ENCODE data around the gene ARFGEF3. TPM values are rescaled to one million over a fixed set of nuclear protein-coding genes. Genes with fewer than 3 reads are reported as not detected.
A peak's percentile ranks its signal among the peaks of the same experiment; 100 is the strongest.

ARFGEF3 gene
- total and polyA plus RNA-seq, 2 donors: 1.3 to 9.6 TPM

DNA sequence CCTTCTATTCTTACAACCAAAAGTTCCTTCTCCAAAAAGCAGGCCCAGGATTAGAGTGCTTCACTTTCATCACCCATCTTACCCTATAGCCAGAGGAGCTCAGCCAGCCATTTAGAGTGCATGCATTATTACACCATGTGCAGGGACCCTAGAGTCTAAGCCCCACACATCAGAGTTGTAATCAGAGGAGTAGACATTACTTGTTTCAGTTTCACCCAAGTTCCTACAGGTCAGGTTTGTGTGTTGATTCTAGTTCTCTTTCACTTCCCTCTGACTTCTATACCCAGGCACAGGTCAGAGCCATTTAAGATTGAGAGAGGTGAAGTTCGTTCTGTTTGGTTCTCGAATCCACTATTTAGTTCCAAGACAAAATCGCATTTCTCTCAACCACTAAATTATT lies 16.3 kb upstream of the ARFGEF3 start:
- Histone ChIP-seq H3K36me3 (ENCODE audit: insufficient read depth) (no peaks in the 10 kb centered on the region), H3K4me3 (ENCODE audit: low read depth, low read length) (no peak overlapping the region), H3K4me1 (ENCODE audit: insufficient read depth) (no peaks in the 10 kb centered on the region), H3K27ac (ENCODE audit: low read depth) (no peak overlapping the region)
- WGBS: 90% methylated on average over 3 of the region's 3 CpGs
- no peak for DNase-seq (ENCODE audit: extremely low spot score)

DNA sequence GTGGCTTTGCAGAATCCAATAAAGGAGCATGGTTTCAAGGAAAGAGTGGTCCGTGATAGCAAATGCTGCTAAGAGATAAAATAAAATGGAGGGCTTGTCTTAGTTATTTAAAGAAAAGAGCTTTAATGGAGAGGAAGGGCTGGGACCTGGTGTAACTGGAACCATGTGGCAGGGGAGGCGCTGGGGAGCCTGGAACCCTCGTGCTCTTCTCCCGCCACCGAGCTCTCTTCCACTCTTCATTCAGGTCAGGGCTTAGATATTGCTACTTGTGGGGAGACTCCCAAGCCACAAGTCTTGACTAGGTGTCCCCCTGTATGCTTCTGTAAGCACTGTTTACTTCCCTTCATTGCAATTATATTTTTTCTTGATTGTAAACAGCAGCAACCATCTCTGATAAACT lies 15.2 kb upstream of the ARFGEF3 start:
- Histone ChIP-seq H3K4me1 (ENCODE audit: insufficient read depth) (no peaks in the 10 kb centered on the region), H3K27ac (ENCODE audit: low read depth) (no peak overlapping the region), H3K36me3 (ENCODE audit: insufficient read depth) (no peaks in the 10 kb centered on the region), H3K4me3 (ENCODE audit: low read depth, low read length) (no peak overlapping the region)
- 81% methylated on average over 5 of the region's 5 CpGs for WGBS
- no peak for DNase-seq (ENCODE audit: extremely low spot score)

- H3K4me1 ChIP-seq (ENCODE audit: insufficient read depth): no peaks in the 10 kb centered on the region
- 76% methylated on average over 1 of the region's 1 CpG for WGBS
- no peak overlapping the region for H3K27ac ChIP-seq (ENCODE audit: low read depth)
- no peaks in the 10 kb centered on the region for H3K36me3 ChIP-seq (ENCODE audit: insufficient read depth)
- H3K4me3 ChIP-seq (ENCODE audit: low read depth, low read length): no peak overlapping the region
- DNase-seq (ENCODE audit: extremely low spot score): no peak
These were observed 6.3 kb upstream of the ARFGEF3 start for GRCh38 chr6:138155443-138155842.

GRCh38 chr6:138157986-138158638 lies 3.6 kb upstream of the ARFGEF3 start:
- H3K4me3 ChIP-seq (ENCODE audit: low read depth, low read length): no peak overlapping the region
- WGBS: 39% methylated on average over 4 of the region's 4 CpGs
- H3K4me1 ChIP-seq (ENCODE audit: insufficient read depth): no peaks in the 10 kb centered on the region
- H3K27ac ChIP-seq (ENCODE audit: low read depth): no peak overlapping the region
- H3K36me3 ChIP-seq (ENCODE audit: insufficient read depth): no peaks in the 10 kb centered on the region
- no peak for DNase-seq (ENCODE audit: extremely low spot score)

- Histone ChIP-seq H3K4me1 (ENCODE audit: insufficient read depth) (no peaks in the 10 kb centered on the region), H3K4me3 (ENCODE audit: low read depth, low read length) (no peak overlapping the region), H3K27ac (ENCODE audit: low read depth) (no peak overlapping the region), H3K36me3 (ENCODE audit: insufficient read depth) (no peaks in the 10 kb centered on the region)
- DNase-seq (ENCODE audit: extremely low spot score): no peak
- 81% methylated on average over 2 of the region's 2 CpGs for whole genome bisulfite sequencing
These were observed 2.5 kb upstream of the ARFGEF3 start for GRCh38 chr6:138159246-138159645.

DNA sequence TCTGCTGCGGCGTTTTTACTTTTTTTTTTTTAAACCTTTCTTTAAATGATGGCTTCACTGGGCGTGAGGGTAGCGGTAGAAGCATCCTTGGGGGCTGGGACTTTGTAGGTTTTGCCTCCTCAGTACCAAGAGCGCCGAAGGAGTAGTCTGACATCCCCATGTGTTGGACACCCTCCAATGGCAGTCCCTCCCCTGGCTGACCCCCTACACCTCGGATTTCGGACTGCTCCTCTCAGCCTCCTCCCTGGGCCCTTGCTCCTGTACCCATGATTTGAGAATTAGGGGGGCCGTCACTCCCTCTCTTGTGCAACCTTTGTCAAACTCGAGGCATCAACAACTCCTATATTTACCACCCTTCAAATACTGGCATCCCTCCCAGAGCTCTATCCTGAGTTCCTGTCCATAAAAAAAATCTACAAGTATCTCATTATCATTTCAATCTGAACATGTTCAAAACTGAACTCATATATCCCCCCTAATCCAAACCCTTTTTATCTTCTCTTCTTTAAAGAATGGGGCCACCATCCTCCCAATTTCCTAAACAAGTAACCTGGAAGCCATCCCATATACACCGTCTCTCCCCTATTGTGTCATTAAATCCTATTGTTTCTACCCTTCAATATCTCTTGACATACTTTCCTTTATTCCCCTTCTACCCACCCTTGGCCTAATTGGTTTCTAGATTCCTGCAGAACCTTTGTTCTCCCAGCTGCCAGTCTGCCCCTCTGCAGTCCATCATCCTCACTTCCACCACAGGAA lies 1.2 kb upstream of the ARFGEF3 start:
- H3K36me3 ChIP-seq (ENCODE audit: insufficient read depth): no peaks in the 10 kb centered on the region
- H3K27ac ChIP-seq (ENCODE audit: low read depth): no peak overlapping the region
- no peak for DNase-seq (ENCODE audit: extremely low spot score)
- H3K4me3 ChIP-seq (ENCODE audit: low read depth, low read length): no peak overlapping the region
- WGBS: 79% methylated on average over 11 of the region's 11 CpGs
- H3K4me1 ChIP-seq (ENCODE audit: insufficient read depth): no peaks in the 10 kb centered on the region

DNA sequence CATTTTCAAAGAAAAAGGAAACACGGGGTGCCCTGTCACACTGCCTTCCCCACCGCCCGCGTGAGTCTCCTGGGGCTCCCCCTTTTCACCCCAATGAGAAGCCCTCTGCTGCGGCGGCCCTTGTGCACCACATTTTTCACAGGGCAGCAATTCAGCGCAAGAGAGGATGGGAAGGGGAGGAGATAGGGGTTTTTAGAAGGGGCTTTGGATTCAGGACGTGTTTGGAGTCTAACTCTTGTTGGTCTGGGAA lies 726 bp upstream of the ARFGEF3 start:
- Histone ChIP-seq H3K4me3 (ENCODE audit: low read depth, low read length) (no peak overlapping the region), H3K36me3 (ENCODE audit: insufficient read depth) (no peaks in the 10 kb centered on the region), H3K4me1 (ENCODE audit: insufficient read depth) (no peaks in the 10 kb centered on the region), H3K27ac (ENCODE audit: low read depth) (no peak overlapping the region)
- no peak for DNase-seq (ENCODE audit: extremely low spot score)
- 31% methylated on average over 8 of the region's 8 CpGs for WGBS

GRCh38 chr6:138162111-138162954 lies 594 bp downstream of the ARFGEF3 start:
- no peaks in the 10 kb centered on the region for H3K36me3 ChIP-seq (ENCODE audit: insufficient read depth)
- no peak for DNase-seq (ENCODE audit: extremely low spot score)
- H3K4me1 ChIP-seq (ENCODE audit: insufficient read depth): no peaks in the 10 kb centered on the region
- peak overlapping the region; percentile 73 for H3K4me3 ChIP-seq (ENCODE audit: low read depth, low read length)
- WGBS: 5% methylated on average over 53 of the region's 53 CpGs
- peak overlapping the region; percentile 34 for H3K27ac ChIP-seq (ENCODE audit: low read depth)

- no peak for DNase-seq (ENCODE audit: extremely low spot score)
- no peak overlapping the region for H3K4me3 ChIP-seq (ENCODE audit: low read depth, low read length)
- WGBS: 72% methylated on average over 5 of the region's 5 CpGs
- H3K27ac ChIP-seq (ENCODE audit: low read depth): no peak overlapping the region
- H3K4me1 ChIP-seq (ENCODE audit: insufficient read depth): no peaks in the 10 kb centered on the region
- no peaks in the 10 kb centered on the region for H3K36me3 ChIP-seq (ENCODE audit: insufficient read depth)
These were observed 1.3 kb downstream of the ARFGEF3 start for GRCh38 chr6:138162955-138163575.

DNA sequence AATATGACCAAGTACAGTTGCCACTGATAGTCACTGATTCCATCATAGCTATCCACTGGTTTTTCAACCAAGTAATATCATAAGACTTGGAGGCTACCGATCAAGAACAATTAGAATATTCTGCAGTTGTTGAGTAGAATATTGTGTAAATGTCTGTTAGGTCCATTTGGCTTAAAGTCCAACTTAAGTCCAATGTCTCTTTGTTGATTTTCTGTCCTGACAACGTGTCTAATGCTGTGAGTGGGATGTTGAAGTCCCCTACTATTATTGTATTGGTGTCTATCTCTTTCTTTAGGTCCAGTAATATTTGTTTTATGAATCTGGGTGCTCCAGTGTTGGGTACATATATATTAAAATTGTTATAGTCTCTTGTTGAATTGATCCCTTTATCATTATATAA lies 13.9 kb downstream of the ARFGEF3 start:
- Histone ChIP-seq H3K4me1 (ENCODE audit: insufficient read depth) (no peaks in the 10 kb centered on the region), H3K27ac (ENCODE audit: low read depth) (no peak overlapping the region), H3K36me3 (ENCODE audit: insufficient read depth) (no peaks in the 10 kb centered on the region), H3K4me3 (ENCODE audit: low read depth, low read length) (no peak overlapping the region)
- DNase-seq (ENCODE audit: extremely low spot score): no peak
- 81% methylated on average over 2 of the region's 2 CpGs for WGBS

GRCh38 chr6:138176652-138177232 lies 15.0 kb downstream of the ARFGEF3 start:
- H3K36me3 ChIP-seq (ENCODE audit: insufficient read depth): no peaks in the 10 kb centered on the region
- H3K4me3 ChIP-seq (ENCODE audit: low read depth, low read length): no peak overlapping the region
- DNase-seq (ENCODE audit: extremely low spot score): no peak
- H3K27ac ChIP-seq (ENCODE audit: low read depth): no peak overlapping the region
- WGBS: 95% methylated on average over 2 of the region's 2 CpGs
- no peaks in the 10 kb centered on the region for H3K4me1 ChIP-seq (ENCODE audit: insufficient read depth)

DNA sequence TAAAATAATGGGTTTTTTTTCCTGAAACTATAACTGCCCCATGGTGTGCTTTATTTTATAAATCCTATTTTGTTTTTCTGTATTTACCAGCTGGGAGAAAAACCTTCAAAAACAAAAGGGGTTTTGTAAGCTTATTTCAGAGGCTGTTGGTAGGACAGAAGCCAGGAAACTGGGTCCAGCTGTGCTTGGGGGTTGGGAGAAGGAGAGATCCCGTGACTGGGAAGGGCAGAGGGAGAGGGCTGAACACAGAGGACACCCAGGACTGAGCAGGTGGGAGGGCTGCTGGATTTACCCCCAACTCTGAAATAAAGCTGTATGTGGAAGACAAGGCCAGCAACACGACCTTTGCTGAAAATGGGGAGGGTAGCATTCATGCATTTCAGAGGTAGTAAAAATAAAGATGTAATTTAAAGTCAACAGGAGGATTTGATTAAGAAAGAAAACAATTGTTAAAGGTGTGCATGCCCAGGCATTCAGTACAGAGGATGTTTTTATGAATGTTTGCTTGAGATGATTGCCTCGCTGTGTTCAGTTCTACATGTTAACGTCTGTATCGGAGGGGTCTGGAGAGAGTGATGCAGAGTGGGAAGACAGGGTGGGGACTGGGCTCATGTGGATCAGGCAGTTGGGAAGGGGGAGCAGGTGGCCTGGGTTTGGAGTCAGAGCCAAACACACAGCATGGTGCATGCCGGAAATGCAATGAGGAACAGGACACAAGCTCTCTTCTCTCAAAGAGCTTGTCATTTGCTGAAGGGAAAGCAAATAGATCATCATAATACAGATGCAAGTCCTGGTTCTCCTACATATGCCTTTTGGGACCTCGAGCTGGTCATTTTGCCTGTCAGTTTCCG lies 21.4 kb downstream of the ARFGEF3 start:
- no peaks in the 10 kb centered on the region for H3K4me1 ChIP-seq (ENCODE audit: insufficient read depth)
- H3K36me3 ChIP-seq (ENCODE audit: insufficient read depth): no peaks in the 10 kb centered on the region
- no peak for DNase-seq (ENCODE audit: extremely low spot score)
- H3K4me3 ChIP-seq (ENCODE audit: low read depth, low read length): no peak overlapping the region
- no peak overlapping the region for H3K27ac ChIP-seq (ENCODE audit: low read depth)
- WGBS: 67% methylated on average over 8 of the region's 8 CpGs

DNA sequence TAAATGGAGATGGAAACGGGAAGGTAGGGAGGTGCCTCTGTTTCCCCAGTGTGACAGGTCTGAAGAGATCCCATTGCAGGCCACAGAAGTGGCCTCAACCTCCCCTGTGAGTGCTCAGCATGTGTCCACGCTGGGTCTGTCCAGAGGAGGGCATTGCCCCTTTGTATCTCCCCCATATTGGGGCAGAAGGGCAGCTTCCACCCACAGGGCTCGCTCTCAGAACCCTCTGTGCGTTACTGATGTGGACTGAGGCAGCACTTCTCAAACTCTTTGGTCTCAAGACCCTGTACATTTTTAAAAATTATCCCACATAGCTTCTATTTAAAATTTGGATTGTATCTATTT lies 22.0 kb downstream of the ARFGEF3 start:
- Histone ChIP-seq H3K4me3 (ENCODE audit: low read depth, low read length) (no peak overlapping the region), H3K36me3 (ENCODE audit: insufficient read depth) (no peaks in the 10 kb centered on the region), H3K4me1 (ENCODE audit: insufficient read depth) (no peaks in the 10 kb centered on the region), H3K27ac (ENCODE audit: low read depth) (no peak overlapping the region)
- 86% methylated on average over 4 of the region's 4 CpGs for WGBS
- DNase-seq (ENCODE audit: extremely low spot score): no peak
